H54 (cell line): Measurements from ENCODE around the gene QSOX1.

Experiments
- DNase-seq: peaks from one replicate; pipeline ENCODE4 v3.0.0; 2011; ENCODE audit warnings: low spot score, mixed read lengths; ENCODE audit not compliant: insufficient read length
- FAIRE-seq: peaks from 3 replicates; lab custom pipeline; 2011; peaks lifted over from hg19 to GRCh38; lab: Jason Lieb, UNC
- POLR2A ChIP-seq: IDR thresholded peaks from 2 replicates; pipeline ENCODE4 v1.6.1; 2011; ENCODE audit warnings: low read depth, mild to moderate bottlenecking, low read length

QSOX1 gene

DNA sequence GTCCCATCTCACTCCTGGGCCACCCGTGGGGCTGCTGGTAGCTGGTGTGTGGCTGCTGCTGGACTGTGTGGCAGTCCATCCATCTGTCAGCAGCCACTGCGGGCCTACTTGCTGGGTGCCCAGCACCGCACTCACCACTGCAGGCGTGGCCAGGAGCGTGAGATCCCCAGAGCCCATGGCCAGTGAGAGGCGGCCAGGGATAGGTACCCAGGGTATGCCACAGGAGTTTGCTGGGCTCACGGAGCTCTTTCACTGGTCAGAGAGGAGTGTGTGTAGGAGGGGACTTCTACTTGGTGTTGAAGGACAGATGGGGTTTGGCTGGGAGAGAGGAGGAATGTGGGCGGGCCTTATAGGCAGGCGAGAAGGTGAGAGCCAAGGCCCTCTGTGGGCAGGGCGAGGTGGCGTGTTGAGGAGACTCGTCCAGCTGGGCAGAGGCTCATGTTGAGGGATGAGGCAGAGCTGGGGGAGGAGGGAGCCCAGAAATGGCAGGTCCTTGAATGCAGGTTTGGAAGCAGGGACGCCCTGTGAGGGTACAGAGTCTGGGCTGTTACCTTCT lies 15.0 kb downstream of the QSOX1 start:
- no peak for TF ChIP-seq POLR2A
- no peak for DNase-seq
- FAIRE-seq, result no peak

DNA sequence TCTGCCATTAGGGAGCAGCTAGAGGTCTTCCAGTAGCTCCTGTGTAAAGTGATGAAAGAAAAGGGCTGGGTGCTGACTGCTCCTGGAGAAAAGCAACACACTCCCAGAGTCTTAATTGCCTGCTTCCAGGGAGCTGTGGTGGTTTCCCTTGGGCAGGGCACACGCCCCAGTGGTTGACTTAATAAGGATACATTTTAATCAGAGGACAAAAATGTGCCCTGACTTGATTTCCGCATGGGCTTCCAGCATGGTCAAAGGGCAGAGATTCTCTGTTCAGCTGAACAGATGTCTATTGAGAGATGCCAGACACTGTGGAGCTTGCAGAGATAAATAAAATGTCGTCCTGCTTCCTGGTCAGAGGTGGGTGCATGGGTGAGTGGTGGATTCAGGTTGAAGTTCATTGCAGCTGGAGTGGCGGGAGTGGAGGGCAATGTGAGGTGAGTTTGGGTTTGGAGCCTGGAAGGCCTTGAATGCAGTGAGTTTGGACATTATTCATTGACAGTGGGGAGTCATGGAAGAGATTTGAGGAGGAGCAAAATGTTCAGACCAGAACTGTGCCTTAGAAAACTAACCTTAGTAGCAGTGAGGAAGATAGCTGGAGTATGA lies 16.0 kb downstream of the QSOX1 start:
- FAIRE-seq, result no peak
- DNase-seq, result no peak
- no peak for TF ChIP-seq POLR2A

DNA sequence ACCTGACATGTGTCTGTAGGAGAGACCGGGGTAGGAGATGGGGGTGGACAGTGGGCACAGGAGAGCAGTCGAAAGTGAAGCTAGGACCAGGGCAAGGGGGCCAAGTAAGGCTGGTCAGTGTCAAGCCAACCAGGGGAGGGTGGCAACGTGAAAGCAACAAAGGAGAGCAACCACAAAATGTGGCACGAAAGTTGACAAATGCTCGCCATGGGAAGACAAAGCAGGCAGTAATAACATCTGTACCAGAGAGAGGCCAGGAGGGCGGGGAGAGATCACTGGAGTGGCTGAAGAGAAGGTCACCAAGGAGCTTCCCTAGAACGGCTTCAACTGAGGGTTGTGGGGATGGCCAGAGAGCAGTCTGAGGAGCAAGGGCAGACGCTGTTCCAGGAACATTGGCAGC lies 17.0 kb downstream of the QSOX1 start:
- DNase-seq (no peak), FAIRE-seq (no peak)
- no peak for TF ChIP-seq POLR2A

DNA sequence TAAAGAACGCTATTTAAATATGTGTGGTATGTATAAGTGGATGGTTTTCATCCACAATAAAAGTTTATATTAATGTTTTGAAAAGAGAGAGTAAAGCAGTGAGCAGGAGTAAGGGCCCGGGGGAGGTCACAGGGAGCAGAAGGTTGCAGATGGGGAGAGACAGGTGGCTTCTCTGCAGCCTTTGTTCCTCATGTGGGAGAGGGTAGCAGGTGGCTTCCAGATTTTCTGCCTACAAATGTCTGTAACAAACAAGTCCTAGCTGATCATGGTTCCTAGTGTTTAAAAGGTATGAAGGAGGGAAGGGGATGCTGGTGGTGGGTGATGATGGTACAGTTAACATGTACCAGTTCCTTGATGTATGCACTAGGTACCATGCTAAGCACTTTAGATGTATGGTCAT lies 18.8 kb downstream of the QSOX1 start:
- DNase-seq, result no peak
- TF ChIP-seq POLR2A, result no peak
- no peak for FAIRE-seq

DNA sequence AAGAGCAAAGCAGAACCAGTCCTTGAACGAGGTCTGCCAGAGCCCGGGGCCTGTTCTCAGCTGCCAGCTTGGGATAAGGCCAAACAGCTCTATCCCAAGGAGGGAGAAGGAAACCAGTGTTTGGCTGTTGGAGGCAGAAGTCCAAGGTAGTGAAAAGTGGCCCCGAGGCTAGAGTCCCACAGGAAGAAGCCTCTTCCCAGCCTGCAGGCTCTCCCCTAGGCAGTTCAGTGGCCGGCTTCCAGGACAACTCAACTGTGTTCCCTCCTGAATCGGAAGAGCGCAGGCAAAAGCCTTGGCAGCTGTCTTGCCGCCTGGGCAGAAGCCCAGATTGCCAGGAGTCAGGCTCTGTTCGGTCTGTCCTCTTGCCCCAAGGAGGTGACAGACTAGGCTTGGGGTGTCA lies 19.3 kb downstream of the QSOX1 start:
- DNase-seq (no peak), FAIRE-seq (no peak)
- no peak for TF ChIP-seq POLR2A

DNA sequence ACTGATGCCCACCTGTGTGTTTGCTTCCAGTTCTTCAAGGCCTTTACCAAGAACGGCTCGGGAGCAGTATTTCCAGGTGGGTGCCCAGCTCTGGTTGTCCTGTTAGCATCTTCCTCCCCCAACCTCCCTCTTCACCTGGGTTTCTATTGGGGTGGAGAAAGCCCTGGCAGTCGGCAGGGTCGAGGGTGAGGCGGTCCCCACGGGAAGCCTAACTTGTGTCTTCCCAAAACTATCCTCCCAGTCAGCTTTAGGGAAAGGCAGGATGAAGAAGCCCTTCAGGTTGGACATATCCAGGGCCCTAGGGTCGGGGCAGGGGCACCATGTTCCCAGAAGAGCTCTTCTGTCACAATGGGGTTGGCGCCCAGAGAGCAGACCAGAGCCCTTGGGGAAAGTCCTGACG lies 20.6 kb downstream of the QSOX1 start:
- DNase-seq (no peak), FAIRE-seq (no peak)
- no peak for TF ChIP-seq POLR2A

DNA sequence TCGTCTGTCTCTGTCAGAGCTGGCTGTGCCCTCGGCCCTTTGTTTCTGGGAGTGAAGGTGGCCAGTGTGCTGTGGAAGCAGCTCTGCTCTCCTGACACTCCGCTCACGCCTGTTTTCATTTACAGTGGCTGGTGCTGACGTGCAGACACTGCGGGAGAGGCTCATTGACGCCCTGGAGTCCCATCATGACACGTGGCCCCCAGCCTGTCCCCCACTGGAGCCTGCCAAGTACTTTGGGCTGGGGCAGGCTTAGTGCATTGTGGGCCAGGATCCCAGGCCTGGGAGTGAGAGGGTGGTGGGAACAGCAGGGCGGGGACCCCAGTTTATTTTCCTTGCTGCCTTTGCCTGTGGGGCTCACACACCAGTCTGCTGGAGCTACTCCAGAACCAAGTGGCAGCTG lies 21.1 kb downstream of the QSOX1 start:
- no peak for FAIRE-seq
- DNase-seq, result no peak
- TF ChIP-seq POLR2A, result no peak

DNA sequence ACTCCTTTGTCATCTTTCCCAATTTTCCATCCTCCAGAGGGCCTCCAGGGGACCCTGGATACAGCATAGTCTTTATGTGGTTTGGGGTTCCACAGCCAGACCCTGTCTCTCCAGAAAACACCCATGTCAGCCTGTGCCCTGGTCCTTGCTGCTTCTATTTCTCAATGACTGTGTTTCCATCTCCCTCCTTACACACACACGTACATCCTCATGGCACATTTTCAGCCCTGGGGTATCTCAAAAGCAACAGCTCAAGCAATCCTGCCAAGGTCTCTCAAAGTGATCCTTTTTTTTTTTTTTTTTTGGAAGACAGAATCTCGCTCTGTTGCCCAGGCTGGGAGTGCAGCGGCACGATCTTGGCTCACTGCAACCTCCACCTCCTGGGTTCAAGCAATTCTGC lies 22.3 kb downstream of the QSOX1 start:
- DNase-seq (no peak), FAIRE-seq (no peak)

DNA sequence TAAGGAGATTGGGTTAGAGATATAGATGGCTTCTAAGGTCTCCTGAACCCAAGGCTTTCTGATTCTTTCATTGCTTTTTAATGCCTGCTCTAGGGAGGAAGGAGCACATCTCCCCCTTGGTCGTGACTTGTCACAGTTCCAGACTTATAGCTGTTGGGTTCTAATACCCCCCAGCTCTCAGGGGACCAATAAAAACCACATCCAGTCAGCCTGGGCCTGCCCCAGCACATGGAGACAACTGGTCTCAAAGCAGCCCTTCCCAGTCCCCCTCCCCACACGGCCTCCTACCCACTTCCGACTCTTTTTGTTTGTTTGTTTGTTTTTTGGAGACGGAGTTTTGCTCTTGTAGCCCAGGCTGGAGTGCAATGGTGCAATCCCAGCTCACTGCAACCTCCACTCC lies 23.3 kb downstream of the QSOX1 start:
- no peak for TF ChIP-seq POLR2A

More for the DNA sequence above, 22.3 kb downstream of the QSOX1 start:
- TF ChIP-seq POLR2A, result no peak

DNA sequence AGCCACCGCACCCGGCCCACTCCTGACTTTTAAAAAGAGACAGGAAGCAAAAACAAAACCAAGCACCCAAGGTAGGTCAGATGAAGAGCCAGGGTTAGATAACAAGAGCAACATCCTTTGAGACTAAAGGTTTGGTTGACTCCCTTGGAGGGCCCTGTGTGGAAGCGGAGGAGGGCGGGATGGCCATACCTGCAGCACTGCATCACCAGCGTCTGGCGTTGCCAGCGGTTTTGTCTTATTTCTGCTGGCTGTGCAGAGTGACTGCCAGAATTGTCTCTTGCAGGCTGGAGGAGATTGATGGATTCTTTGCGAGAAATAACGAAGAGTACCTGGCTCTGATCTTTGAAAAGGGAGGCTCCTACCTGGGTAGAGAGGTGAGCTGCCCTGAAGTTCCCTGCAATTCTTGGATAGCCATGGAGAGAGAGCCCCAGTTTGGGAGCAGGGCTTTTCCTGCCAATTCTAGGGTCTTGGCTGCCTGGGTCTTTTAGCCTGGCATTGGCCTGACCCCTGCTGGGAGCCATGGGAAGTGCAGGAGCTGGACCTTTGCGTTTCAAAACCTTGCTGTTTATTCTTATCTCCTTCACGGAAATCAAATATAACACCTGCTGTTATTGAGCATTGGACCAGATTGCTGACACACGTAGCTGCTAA lies 24.0 kb downstream of the QSOX1 start:
- FAIRE-seq, result no peak

More for the DNA sequence above, 23.3 kb downstream of the QSOX1 start:
- DNase-seq (no peak), FAIRE-seq (no peak)

DNA sequence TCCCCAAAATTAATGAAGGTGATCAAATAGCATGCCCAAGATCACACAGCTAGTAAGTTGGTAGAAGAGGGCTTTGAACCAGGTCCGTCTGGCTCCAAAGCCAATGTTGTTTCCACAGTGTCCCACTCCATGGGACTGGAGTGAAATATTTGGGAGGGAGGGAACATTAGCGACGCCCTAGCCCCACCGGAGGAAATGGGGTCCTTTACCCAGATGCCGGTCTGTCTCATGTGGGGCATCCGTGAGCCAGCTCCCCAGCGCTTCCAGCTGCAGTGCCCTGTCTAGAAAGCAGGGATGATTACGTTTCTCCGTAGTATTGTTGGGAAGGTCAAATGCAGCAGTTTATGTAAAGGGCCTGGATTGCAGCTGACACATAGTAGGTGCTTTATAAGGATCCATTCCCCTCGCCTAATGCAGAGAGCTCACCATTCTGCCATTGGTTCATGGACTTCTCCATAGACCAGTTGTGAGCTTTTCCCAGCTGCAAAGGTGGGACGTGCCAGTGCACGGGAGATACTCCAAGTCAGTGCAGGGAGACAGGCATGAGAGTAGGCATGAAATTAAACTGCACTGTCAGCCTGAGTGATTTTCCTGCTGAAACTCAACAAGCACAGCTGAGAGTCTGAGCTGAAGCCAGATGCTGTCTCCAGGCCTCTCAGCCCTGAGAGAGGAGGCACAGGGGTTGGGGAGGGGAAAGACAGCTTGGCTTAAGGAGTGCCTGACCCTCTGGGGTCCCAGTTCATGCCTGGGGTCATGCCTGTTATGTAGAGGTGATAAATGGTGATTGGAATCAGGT lies 24.7 kb downstream of the QSOX1 start:
- DNase-seq (no peak), FAIRE-seq (no peak)
- TF ChIP-seq POLR2A, result no peak

More for the DNA sequence above, 24.0 kb downstream of the QSOX1 start:
- no peak for DNase-seq
- TF ChIP-seq POLR2A, result no peak

DNA sequence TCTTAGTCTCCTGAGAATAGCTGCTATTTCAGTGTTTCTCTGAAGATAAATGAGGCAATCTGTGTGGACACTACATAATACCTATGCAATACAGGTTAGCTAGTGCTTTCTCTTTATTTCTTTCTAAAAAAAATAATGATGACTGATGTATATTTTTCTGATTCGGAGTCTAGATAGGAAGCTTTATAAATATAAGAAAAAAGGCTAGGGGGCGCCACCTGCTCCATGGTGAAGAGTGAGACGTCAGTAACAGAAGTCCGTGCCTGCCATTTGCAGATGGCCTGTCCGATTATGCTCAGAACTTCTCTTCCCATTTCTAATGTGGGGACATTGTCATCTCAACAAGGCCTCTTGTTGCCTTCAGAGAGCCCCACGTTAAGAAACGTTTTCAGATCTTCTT lies 26.4 kb downstream of the QSOX1 start:
- FAIRE-seq (no peak), DNase-seq (no peak)
- no peak for TF ChIP-seq POLR2A

DNA sequence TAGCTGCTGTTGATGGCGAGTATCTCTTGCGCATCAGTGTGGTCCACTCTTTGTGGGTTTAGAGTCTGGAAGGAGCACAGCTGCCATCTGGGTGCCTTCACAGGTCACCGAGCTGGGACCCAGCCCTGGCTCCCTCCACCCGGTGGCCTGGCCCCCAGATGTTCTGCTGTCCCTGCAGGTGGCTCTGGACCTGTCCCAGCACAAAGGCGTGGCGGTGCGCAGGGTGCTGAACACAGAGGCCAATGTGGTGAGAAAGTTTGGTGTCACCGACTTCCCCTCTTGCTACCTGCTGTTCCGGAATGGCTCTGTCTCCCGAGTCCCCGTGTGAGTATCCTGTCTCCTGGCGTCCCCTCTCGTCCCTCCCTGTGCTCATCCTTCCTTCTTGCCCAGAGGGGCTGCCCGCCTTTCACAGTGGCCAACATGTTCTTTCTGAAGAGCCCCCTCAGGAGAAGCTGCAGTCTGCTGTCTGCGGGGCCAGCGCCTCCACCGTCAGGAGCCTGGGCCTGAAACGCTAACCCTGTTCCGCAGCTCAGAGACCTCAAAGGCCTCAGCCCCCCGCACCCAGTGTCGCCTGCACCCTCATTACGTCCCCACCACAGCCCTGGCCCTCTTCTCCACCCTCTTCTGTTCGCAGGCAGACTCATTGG lies 27.4 kb downstream of the QSOX1 start:
- FAIRE-seq (no peak), DNase-seq (no peak)
- TF ChIP-seq POLR2A, result no peak
